ENCODE data around the gene ZNF672. TPM values are rescaled to one million over a fixed set of nuclear protein-coding genes. Genes with fewer than 3 reads are reported as not detected.
"Not testable (repeated sequence)": the region's sequence is repeated elsewhere in the genome, so short reads cannot be mapped to it uniquely, and the experiment has no call there.

Gene ZNF672
- total and polyA plus RNA-seq, 2 experiments from 2014 or later, result 10.5 to 13.8 TPM

- Histone ChIP-seq H3K4me2 (ENCODE audit: unreplicated experiment) (peak overlapping the region; percentile 95), H3K4me3 (peak overlapping the region; percentile 80), H3F3A (ENCODE audit: insufficient read depth) (peaks cover 64% of the 10 kb centered on the region), H3K9me2 (ENCODE audit: insufficient read depth) (no peaks in the 10 kb centered on the region), H3K27me3 (replicated peaks; ENCODE audit: insufficient read depth) (no peaks in the 10 kb centered on the region), H3K4me1 (ENCODE audit: insufficient read depth) (peaks cover 64% of the 10 kb centered on the region), H3K36me3 (ENCODE audit: low read depth) (no peaks in the 10 kb centered on the region), H4K20me1 (ENCODE audit: insufficient read depth) (no peaks in the 10 kb centered on the region), H2AFZ (peak overlapping the region; percentile 87), H3K9me3 (ENCODE audit: low read depth) (no peaks in the 10 kb centered on the region), H3K79me2 (ENCODE audit: insufficient read depth) (peaks cover 42% of the 10 kb centered on the region), H3K9ac (peak overlapping the region; percentile 95), H3K27ac (peak overlapping the region; percentile 96)
- DNase-seq, result no peak
- WGBS, 2 experiments (ENCODE audit: low coverage in 1 of 2, low lambda C conversion rate in 2 of 2, missing lambda C conversion rate in 2 of 2), result 1% methylated on average over 15 to 18 of the region's 18 CpGs
- no peak for TF ChIP-seq EZH2 (IDR thresholded peaks at IDR 0.05; ENCODE audit: insufficient read depth, poor library complexity, severe bottlenecking)
- no peak for TF ChIP-seq EZH2phosphoT487 (IDR thresholded peaks at IDR 0.05; ENCODE audit: insufficient read depth, low read depth)
- in situ Hi-C loops (cut with MboI), result no loop called here
Measured at GRCh38 chr1:248825573-248825908, 12.5 kb upstream of the ZNF672 start.

DNA sequence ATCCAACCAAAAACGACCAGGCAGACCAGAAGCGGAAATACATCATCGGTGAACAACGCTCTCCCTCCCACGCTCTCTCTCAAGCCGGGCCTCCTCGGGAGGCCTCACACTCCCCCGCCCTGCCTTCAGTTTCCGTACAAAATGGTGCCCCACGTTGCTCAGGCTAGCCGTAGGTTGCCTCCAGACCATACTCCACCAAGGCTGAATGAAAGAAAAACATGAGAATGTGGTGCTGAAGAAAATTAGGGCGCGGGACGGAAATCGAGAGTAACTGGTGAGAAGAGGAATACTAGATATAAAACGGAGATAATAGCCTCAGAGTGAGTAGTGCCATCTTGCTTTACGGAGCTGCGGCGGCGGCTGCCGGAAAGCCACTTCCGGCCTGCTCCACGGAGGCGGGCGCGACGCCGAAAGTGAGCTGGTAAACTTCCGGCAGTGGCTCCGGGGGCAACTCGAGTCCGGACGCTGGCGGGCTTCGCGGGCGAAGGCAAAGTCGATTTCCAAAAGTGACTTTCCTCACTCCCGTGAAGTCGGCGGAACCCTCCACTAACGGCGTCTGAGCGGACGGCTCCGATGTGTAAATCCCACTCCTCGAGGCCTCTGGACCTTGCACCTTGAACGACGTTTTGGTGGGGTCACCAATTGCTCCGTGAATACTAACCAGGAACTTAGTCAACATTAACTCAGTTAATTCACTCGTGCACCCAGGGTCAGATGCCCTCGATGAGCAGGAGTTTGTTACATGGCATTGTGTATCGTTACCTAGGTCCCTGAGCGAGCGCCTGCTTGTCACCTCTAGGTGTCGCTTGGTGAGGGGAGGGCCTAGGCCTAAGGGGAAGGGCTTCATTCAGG lies 11.9 kb upstream of the ZNF672 start, which contains the start of gene SH3BP5L:
Gene SH3BP5L, minus strand, starts transcription at position 7 of the 852 bp plus-strand sequence. CDS start 980 bp downstream, outside the sequence.
- H3K4me3 ChIP-seq, result peak within 1 kb of the TSS; percentile 80
- H4K20me1 ChIP-seq (ENCODE audit: insufficient read depth), result no peaks in the 10 kb centered on the region
- peaks cover 38% of the 10 kb centered on the region for H3K79me2 ChIP-seq (ENCODE audit: insufficient read depth)
- peak within 1 kb of the TSS; percentile 95 for H3K9ac ChIP-seq
- peak; percentile 98 for DNase-seq
- peaks cover 59% of the 10 kb centered on the region for H3K4me1 ChIP-seq (ENCODE audit: insufficient read depth)
- TF ChIP-seq EZH2phosphoT487 (IDR thresholded peaks at IDR 0.05; ENCODE audit: insufficient read depth, low read depth) (no peak), EZH2 (IDR thresholded peaks at IDR 0.05; ENCODE audit: insufficient read depth, poor library complexity, severe bottlenecking) (no peak)
- in situ Hi-C loops (cut with MboI), result no loop called here
- WGBS, 2 experiments (ENCODE audit: low coverage in 1 of 2, low lambda C conversion rate in 2 of 2, missing lambda C conversion rate in 2 of 2), result 1% methylated on average over 55 to 56 of the region's 56 CpGs
- H3K4me2 ChIP-seq (ENCODE audit: unreplicated experiment), result peak within 1 kb of the TSS; percentile 95
- no peaks in the 10 kb centered on the region for H3K36me3 ChIP-seq (ENCODE audit: low read depth)
- H3K27me3 ChIP-seq (replicated peaks; ENCODE audit: insufficient read depth), result no peaks in the 10 kb centered on the region
- no peaks in the 10 kb centered on the region for H3K9me2 ChIP-seq (ENCODE audit: insufficient read depth)
- H2AFZ ChIP-seq, result peak within 1 kb of the TSS; percentile 87
- H3K27ac ChIP-seq, result peak within 1 kb of the TSS; percentile 96
- no peaks in the 10 kb centered on the region for H3K9me3 ChIP-seq (ENCODE audit: low read depth)
- H3F3A ChIP-seq (ENCODE audit: insufficient read depth), result peaks cover 59% of the 10 kb centered on the region

- no peaks in the 10 kb centered on the region for H4K20me1 ChIP-seq (ENCODE audit: insufficient read depth)
- peaks cover 17% of the 10 kb centered on the region for H3K79me2 ChIP-seq (ENCODE audit: insufficient read depth)
- H3K4me3 ChIP-seq, result no peak overlapping the region
- H3K27me3 ChIP-seq (replicated peaks; ENCODE audit: insufficient read depth), result no peaks in the 10 kb centered on the region
- H3K9me3 ChIP-seq (ENCODE audit: low read depth), result no peaks in the 10 kb centered on the region
- H2AFZ ChIP-seq, result no peak overlapping the region
- in situ Hi-C loops (cut with MboI), result no loop called here
- peaks cover 35% of the 10 kb centered on the region for H3K4me1 ChIP-seq (ENCODE audit: insufficient read depth)
- H3K9ac ChIP-seq, result no peak overlapping the region
- H3K27ac ChIP-seq, result peak overlapping the region; percentile 48
- H3K9me2 ChIP-seq (ENCODE audit: insufficient read depth), result no peaks in the 10 kb centered on the region
- peak overlapping the region; percentile 23 for H3K4me2 ChIP-seq (ENCODE audit: unreplicated experiment)
- H3F3A ChIP-seq (ENCODE audit: insufficient read depth), result peaks cover 34% of the 10 kb centered on the region
- TF ChIP-seq EZH2phosphoT487 (IDR thresholded peaks at IDR 0.05; ENCODE audit: insufficient read depth, low read depth), result no peak
- no peak for TF ChIP-seq EZH2 (IDR thresholded peaks at IDR 0.05; ENCODE audit: insufficient read depth, poor library complexity, severe bottlenecking)
- WGBS, 2 experiments (ENCODE audit: low coverage in 1 of 2, low lambda C conversion rate in 2 of 2, missing lambda C conversion rate in 2 of 2), result 16 to 23% methylated on average over 3 of the region's 3 CpGs
- no peaks in the 10 kb centered on the region for H3K36me3 ChIP-seq (ENCODE audit: low read depth)
- DNase-seq, result peak; percentile 86
Measured at GRCh38 chr1:248828845-248829244, 9.2 kb upstream of the ZNF672 start.

- H3K4me2 ChIP-seq (ENCODE audit: unreplicated experiment); H3K9ac ChIP-seq; H3K36me3 ChIP-seq (ENCODE audit: low read depth); DNase-seq; H3K27ac ChIP-seq; H3K79me2 ChIP-seq (ENCODE audit: insufficient read depth); in situ Hi-C loops (cut with MboI); H3K27me3 ChIP-seq (replicated peaks; ENCODE audit: insufficient read depth); H3K9me3 ChIP-seq (ENCODE audit: low read depth); H3K9me2 ChIP-seq (ENCODE audit: insufficient read depth); H3K4me3 ChIP-seq; H4K20me1 ChIP-seq (ENCODE audit: insufficient read depth); H2AFZ ChIP-seq: not testable (repeated sequence)
- WGBS, 2 experiments (ENCODE audit: low coverage in 1 of 2, low lambda C conversion rate in 2 of 2, missing lambda C conversion rate in 2 of 2), result 34 to 41% methylated on average over 3 of the region's 3 CpGs
- Histone ChIP-seq H3F3A (ENCODE audit: insufficient read depth) (peaks cover 21% of the 10 kb centered on the region), H3K4me1 (ENCODE audit: insufficient read depth) (peaks cover 22% of the 10 kb centered on the region)
Measured at GRCh38 chr1:248830718-248831017, 7.4 kb upstream of the ZNF672 start.

Measured in GM23248 (cell line).